Effector memory CD8-positive, alpha-beta T cell (primary cell): ENCODE data around the gene SEMA7A.
"Not testable (repeated sequence)": the region's sequence is repeated elsewhere in the genome, so short reads cannot be mapped to it uniquely, and the experiment has no call there.

Experiments
- ATAC-seq: fragments of 150-1000 bp; cut with Tn5 transposase; replicated peaks from 2 replicates; pipeline ENCODE4 v1.10.0; 2021; ENCODE audit warnings: mild to moderate bottlenecking, moderate library complexity
- DNase-seq, 3 experiments: peaks; one replicate each; pipeline ENCODE4 v3.0.0; 2021
- H3K27ac Mint-ChIP-seq, 2 donors: one replicate each; pipeline ENCODE4 v1.8.0; 2022; ENCODE audit warnings: mild to moderate bottlenecking in 2 of 2, mixed read lengths in 2 of 2, moderate library complexity in 2 of 2
- H3K27me3 Mint-ChIP-seq, 2 donors: one replicate each; pipeline ENCODE4 v1.8.0; 2022; ENCODE audit warnings: mixed read lengths in 2 of 2
- H3K36me3 Mint-ChIP-seq: one replicate; pipeline ENCODE4 v1.8.0; 2022; ENCODE audit warnings: mild to moderate bottlenecking, moderate library complexity, mixed read lengths; ENCODE audit not compliant: insufficient read depth
- H3K4me1 Mint-ChIP-seq, 2 donors: one replicate each; pipeline ENCODE4 v1.8.0; 2022; ENCODE audit warnings: low read depth in 2 of 2, mixed read lengths in 2 of 2
- H3K4me3 Mint-ChIP-seq, 2 donors: one replicate each; pipeline ENCODE4 v1.8.0; 2022; ENCODE audit warnings: mild to moderate bottlenecking in 2 of 2, mixed read lengths in 2 of 2, moderate library complexity in 2 of 2
- H3K9me3 Mint-ChIP-seq, 2 donors: one replicate each; pipeline ENCODE4 v1.8.0; 2022; ENCODE audit warnings: mixed read lengths in 2 of 2
- total RNA-seq, 9 experiments: gene quantifications; one replicate each; lab custom pipeline; 2026; lab: John Stamatoyannopoulos, UW

Gene SEMA7A
- 4.6 to 484 (median 31.2) reads per million in 9 experiments for total RNA-seq

- peak within 1 kb of the TSS; percentile 79 to 82 for H3K27ac Mint-ChIP-seq
- H3K36me3 Mint-ChIP-seq = no peaks in the 10 kb centered on the region
- DNase-seq = peak; percentile 61 to 68 (median 68)
- H3K9me3 Mint-ChIP-seq = no peaks in the 10 kb centered on the region
- peak; percentile 85 for ATAC-seq
- peaks cover 38 to 56% of the 10 kb centered on the region in 2 donors for H3K4me1 Mint-ChIP-seq
- H3K27me3 Mint-ChIP-seq = no peaks in the 10 kb centered on the region
- peak within 1 kb of the TSS; percentile 86 for H3K4me3 Mint-ChIP-seq
Observed at GRCh38 chr15:74433592-74434262, at the start of gene SEMA7A. Gene SEMA7A (minus strand): TSS chr15:74433958. CDS start chr15:74433918, 40 bp downstream.

GRCh38 chr15:74482661-74483060 is 48.9 kb upstream of the SEMA7A start:
- no peak for DNase-seq
- no peaks in the 10 kb centered on the region for H3K36me3 Mint-ChIP-seq

GRCh38 chr15:74480364-74480763 is 46.6 kb upstream of the SEMA7A start:
- H3K27ac Mint-ChIP-seq, ATAC-seq: not testable (repeated sequence)

More at GRCh38 chr15:74482661-74483060, 48.9 kb upstream of the SEMA7A start:
- no peaks in the 10 kb centered on the region for H3K9me3 Mint-ChIP-seq
- no peak overlapping the region for H3K4me3 Mint-ChIP-seq
- H3K27me3 Mint-ChIP-seq = no peaks in the 10 kb centered on the region
- no peak overlapping the region for H3K27ac Mint-ChIP-seq
- H3K4me1 Mint-ChIP-seq = no peaks in the 10 kb centered on the region
- no peak for ATAC-seq

GRCh38 chr15:74471621-74472020 is 37.9 kb upstream of the SEMA7A start:
- H3K4me1 Mint-ChIP-seq, H3K9me3 Mint-ChIP-seq, DNase-seq, H3K27me3 Mint-ChIP-seq, ATAC-seq, H3K27ac Mint-ChIP-seq, H3K4me3 Mint-ChIP-seq: not testable (repeated sequence)
- H3K36me3 Mint-ChIP-seq = peaks cover 11% of the 10 kb centered on the region

More at GRCh38 chr15:74480364-74480763, 46.6 kb upstream of the SEMA7A start:
- not testable (repeated sequence) for DNase-seq, H3K27me3 Mint-ChIP-seq, H3K9me3 Mint-ChIP-seq, H3K36me3 Mint-ChIP-seq, H3K4me1 Mint-ChIP-seq, H3K4me3 Mint-ChIP-seq

GRCh38 chr15:74470631-74471395 is 37.1 kb upstream of the SEMA7A start:
- H3K4me3 Mint-ChIP-seq = no peak overlapping the region
- H3K27ac Mint-ChIP-seq = no peak overlapping the region
- H3K4me1 Mint-ChIP-seq = no peaks in the 10 kb centered on the region
- ATAC-seq (no peak), DNase-seq (no peak)
- H3K36me3 Mint-ChIP-seq = peaks cover 11% of the 10 kb centered on the region
- H3K27me3 Mint-ChIP-seq = no peaks in the 10 kb centered on the region
- H3K9me3 Mint-ChIP-seq = no peaks in the 10 kb centered on the region

GRCh38 chr15:74468341-74469032 is 34.7 kb upstream of the SEMA7A start:
- no peak overlapping the region for H3K27ac Mint-ChIP-seq
- DNase-seq = no peak
- H3K9me3 Mint-ChIP-seq = no peaks in the 10 kb centered on the region
- no peak overlapping the region for H3K4me3 Mint-ChIP-seq
- H3K36me3 Mint-ChIP-seq = peaks cover 11% of the 10 kb centered on the region
- no peak for ATAC-seq
- peaks cover 3 to 13% of the 10 kb centered on the region in 2 donors for H3K4me1 Mint-ChIP-seq
- H3K27me3 Mint-ChIP-seq = no peaks in the 10 kb centered on the region

GRCh38 chr15:74466570-74466969 is 32.8 kb upstream of the SEMA7A start:
- ATAC-seq (no peak), DNase-seq (no peak)

GRCh38 chr15:74464897-74465296 is 31.1 kb upstream of the SEMA7A start:
- peaks cover 9% of the 10 kb centered on the region for H3K36me3 Mint-ChIP-seq
- no peak overlapping the region for H3K27ac Mint-ChIP-seq
- no peaks in the 10 kb centered on the region for H3K9me3 Mint-ChIP-seq
- H3K4me3 Mint-ChIP-seq = no peak overlapping the region
- ATAC-seq = no peak
- H3K27me3 Mint-ChIP-seq = no peaks in the 10 kb centered on the region
- peaks cover 18 to 37% of the 10 kb centered on the region in 2 donors for H3K4me1 Mint-ChIP-seq
- DNase-seq = no peak

More at GRCh38 chr15:74466570-74466969, 32.8 kb upstream of the SEMA7A start:
- H3K4me3 Mint-ChIP-seq = no peak overlapping the region
- peaks cover 9 to 27% of the 10 kb centered on the region in 2 donors for H3K4me1 Mint-ChIP-seq
- H3K9me3 Mint-ChIP-seq = no peaks in the 10 kb centered on the region
- H3K36me3 Mint-ChIP-seq = peaks cover 9% of the 10 kb centered on the region
- no peaks in the 10 kb centered on the region for H3K27me3 Mint-ChIP-seq
- no peak overlapping the region for H3K27ac Mint-ChIP-seq

GRCh38 chr15:74464216-74464615 is 30.5 kb upstream of the SEMA7A start:
- H3K27me3 Mint-ChIP-seq = no peaks in the 10 kb centered on the region
- peaks cover 9% of the 10 kb centered on the region for H3K36me3 Mint-ChIP-seq
- H3K4me3 Mint-ChIP-seq = no peak overlapping the region
- DNase-seq = no peak
- no peak for ATAC-seq
- H3K27ac Mint-ChIP-seq = no peak overlapping the region
- no peaks in the 10 kb centered on the region for H3K9me3 Mint-ChIP-seq
- H3K4me1 Mint-ChIP-seq = peaks cover 18 to 37% of the 10 kb centered on the region in 2 donors

- H3K27me3 Mint-ChIP-seq = no peaks in the 10 kb centered on the region
- H3K4me3 Mint-ChIP-seq = no peak overlapping the region
- H3K27ac Mint-ChIP-seq = no peak overlapping the region
- DNase-seq (no peak), ATAC-seq (no peak)
- peaks cover 21 to 37% of the 10 kb centered on the region in 2 donors for H3K4me1 Mint-ChIP-seq
- H3K9me3 Mint-ChIP-seq = no peaks in the 10 kb centered on the region
- peaks cover 5% of the 10 kb centered on the region for H3K36me3 Mint-ChIP-seq
Observed at GRCh38 chr15:74463634-74464033, 29.9 kb upstream of the SEMA7A start.

- Mint-ChIP-seq H3K36me3 (peaks cover 14% of the 10 kb centered on the region), H3K4me1 (peaks cover 24 to 37% of the 10 kb centered on the region in 2 donors), H3K9me3 (no peaks in the 10 kb centered on the region), H3K27ac (peak overlapping the region; percentile 87 to 88), H3K27me3 (no peaks in the 10 kb centered on the region), H3K4me3 (peak overlapping the region; percentile 92 to 98)
- DNase-seq (no peak), ATAC-seq (no peak)
Observed at GRCh38 chr15:74461847-74462511, 28.2 kb upstream of the SEMA7A start.

- ATAC-seq (peak; percentile 98), DNase-seq (peak; percentile 91 to 94 (median 92))
- no peaks in the 10 kb centered on the region for H3K9me3 Mint-ChIP-seq
- H3K27ac Mint-ChIP-seq = peak within 1 kb of the TSS; percentile 87 to 88
- H3K4me3 Mint-ChIP-seq = peak within 1 kb of the TSS; percentile 92 to 98
- H3K27me3 Mint-ChIP-seq = no peaks in the 10 kb centered on the region
- H3K36me3 Mint-ChIP-seq = peaks cover 21% of the 10 kb centered on the region
- H3K4me1 Mint-ChIP-seq = peaks cover 24 to 37% of the 10 kb centered on the region in 2 donors
Observed at GRCh38 chr15:74460871-74461846, 27.4 kb upstream of the SEMA7A start, which contains the start of gene UBL7. Gene UBL7 (minus strand): TSS chr15:74461160. CDS start chr15:74458867, 2,293 bp downstream.
